Mammary epithelial cell (primary cell): Measurements from ENCODE around the gene RELN.

ENCODE experiments used
- EZH2 ChIP-seq: IDR thresholded peaks from 2 replicates; pipeline ENCODE4 v1.6.1; 2012; ENCODE audit warnings: low read length, inconsistent platforms, borderline replicate concordance
- TF ChIP-seq, protein P1 (sequence below), 2 donors: IDR thresholded peaks in 1 of 2; conservative IDR thresholded peaks in 1 of 2; 2 replicates each; pipeline ENCODE4 v1.5.1; 2011 to 2012; ENCODE audit warnings: inconsistent platforms in 2 of 2, low read length in 2 of 2, mild to moderate bottlenecking in 2 of 2, control low read depth in 1 of 2, low read depth in 1 of 2; ENCODE audit not compliant: insufficient read depth in 1 of 2; ENCODE audit errors: extremely low read depth in 1 of 2

DNA sequence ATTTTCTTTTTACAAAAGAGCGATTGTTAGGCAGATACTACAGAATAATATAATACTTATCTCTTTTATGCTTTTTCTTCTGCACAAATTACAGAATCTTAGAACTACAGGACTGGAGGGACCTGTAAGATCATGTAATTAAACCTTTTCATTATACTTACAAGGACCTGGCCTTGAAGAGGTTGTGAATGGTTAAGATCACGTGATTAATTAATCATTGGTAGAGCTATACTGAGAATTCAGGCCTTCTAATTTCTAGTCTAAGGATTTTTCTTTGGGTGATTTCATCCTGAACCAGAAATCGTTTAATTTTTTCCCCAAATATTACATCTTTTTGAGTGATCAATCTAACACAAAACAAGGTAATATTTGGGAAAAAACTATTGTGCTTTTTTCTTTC lies 379.7 kb downstream of the RELN start:
- TF ChIP-seq, protein P1, sequence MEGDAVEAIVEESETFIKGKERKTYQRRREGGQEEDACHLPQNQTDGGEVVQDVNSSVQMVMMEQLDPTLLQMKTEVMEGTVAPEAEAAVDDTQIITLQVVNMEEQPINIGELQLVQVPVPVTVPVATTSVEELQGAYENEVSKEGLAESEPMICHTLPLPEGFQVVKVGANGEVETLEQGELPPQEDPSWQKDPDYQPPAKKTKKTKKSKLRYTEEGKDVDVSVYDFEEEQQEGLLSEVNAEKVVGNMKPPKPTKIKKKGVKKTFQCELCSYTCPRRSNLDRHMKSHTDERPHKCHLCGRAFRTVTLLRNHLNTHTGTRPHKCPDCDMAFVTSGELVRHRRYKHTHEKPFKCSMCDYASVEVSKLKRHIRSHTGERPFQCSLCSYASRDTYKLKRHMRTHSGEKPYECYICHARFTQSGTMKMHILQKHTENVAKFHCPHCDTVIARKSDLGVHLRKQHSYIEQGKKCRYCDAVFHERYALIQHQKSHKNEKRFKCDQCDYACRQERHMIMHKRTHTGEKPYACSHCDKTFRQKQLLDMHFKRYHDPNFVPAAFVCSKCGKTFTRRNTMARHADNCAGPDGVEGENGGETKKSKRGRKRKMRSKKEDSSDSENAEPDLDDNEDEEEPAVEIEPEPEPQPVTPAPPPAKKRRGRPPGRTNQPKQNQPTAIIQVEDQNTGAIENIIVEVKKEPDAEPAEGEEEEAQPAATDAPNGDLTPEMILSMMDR (conservative IDR thresholded peaks at IDR 0.05 in 1 of 2, IDR thresholded peaks at IDR 0.05 in 1 of 2; ENCODE audit: extremely low read depth in 1 of 2, insufficient read depth in 1 of 2, low read depth in 1 of 2, low read length in 2 of 2), result no peak
- TF ChIP-seq EZH2, result no peak
